ENCODE measurements around the gene DBNL. TPM values are rescaled to one million over a fixed set of nuclear protein-coding genes. Genes with fewer than 3 reads are reported as not detected.
A peak's percentile ranks its signal among the peaks of the same experiment; 100 is the strongest.

Gene DBNL
- polyA plus RNA-seq, 10 donors, result 33.9 to 60.6 (median 44.6) TPM

DNA sequence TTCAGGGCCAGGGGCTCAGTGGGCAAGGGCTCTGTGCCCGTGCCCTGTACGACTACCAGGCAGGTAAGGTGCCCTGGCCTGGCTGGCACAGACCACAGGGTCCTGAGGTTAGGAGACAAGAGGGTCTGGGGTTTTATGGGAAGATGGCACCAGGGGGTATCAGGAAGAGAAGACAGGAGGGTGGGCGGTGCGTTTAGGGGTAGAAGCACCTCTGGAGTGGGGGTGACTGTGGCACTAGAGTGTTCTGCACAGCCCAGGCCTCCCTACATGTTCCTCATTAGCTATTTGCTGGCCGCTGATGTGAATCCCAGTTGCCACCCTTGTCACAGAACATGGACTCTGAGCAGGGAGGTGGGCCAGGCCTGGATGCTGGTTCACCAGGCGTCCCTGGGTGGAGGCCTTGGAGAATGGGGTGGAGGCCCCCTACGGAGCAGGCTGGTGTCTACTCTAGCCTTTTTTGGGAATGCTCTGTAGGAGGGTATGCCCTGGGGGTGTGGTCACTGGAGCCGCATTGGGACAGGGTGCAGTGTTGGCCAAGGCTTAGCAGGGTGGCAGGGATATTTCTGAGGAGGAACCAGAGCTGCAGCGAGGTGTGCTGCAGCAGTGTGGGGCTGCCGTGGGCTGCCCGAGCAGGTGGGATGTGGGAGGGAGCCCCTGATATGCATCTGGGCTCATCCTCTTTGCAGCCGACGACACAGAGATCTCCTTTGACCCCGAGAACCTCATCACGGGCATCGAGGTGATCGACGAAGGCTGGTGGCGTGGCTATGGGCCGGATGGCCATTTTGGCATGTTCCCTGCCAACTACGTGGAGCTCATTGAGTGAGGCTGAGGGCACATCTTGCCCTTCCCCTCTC, 15.8 kb downstream of the DBNL start:
- DNase-seq, result no peak

GRCh38 chr7:44060948-44061644, 16.6 kb downstream of the DBNL start:
- DNase-seq, result no peak

- DNase-seq, result no peak
Observed at GRCh38 chr7:44061645-44062179, 17.2 kb downstream of the DBNL start.

- peak in 1 of 3 donors; percentile 18 for DNase-seq
Observed at GRCh38 chr7:44062180-44062902, 17.8 kb downstream of the DBNL start.

GRCh38 chr7:44062903-44063295, 18.4 kb downstream of the DBNL start:
- peak in 1 of 3 donors; percentile 23 for DNase-seq

- peak in 1 of 3 donors; percentile 23 for DNase-seq
Observed at GRCh38 chr7:44063547-44063893, 19.0 kb downstream of the DBNL start.

GRCh38 chr7:44063894-44064651, 19.6 kb downstream of the DBNL start:
- peak in 1 of 3 donors; percentile 17 for DNase-seq

GRCh38 chr7:44064791-44065430, 20.4 kb downstream of the DBNL start:
- peak in 1 of 3 donors; percentile 32 for DNase-seq

DNA sequence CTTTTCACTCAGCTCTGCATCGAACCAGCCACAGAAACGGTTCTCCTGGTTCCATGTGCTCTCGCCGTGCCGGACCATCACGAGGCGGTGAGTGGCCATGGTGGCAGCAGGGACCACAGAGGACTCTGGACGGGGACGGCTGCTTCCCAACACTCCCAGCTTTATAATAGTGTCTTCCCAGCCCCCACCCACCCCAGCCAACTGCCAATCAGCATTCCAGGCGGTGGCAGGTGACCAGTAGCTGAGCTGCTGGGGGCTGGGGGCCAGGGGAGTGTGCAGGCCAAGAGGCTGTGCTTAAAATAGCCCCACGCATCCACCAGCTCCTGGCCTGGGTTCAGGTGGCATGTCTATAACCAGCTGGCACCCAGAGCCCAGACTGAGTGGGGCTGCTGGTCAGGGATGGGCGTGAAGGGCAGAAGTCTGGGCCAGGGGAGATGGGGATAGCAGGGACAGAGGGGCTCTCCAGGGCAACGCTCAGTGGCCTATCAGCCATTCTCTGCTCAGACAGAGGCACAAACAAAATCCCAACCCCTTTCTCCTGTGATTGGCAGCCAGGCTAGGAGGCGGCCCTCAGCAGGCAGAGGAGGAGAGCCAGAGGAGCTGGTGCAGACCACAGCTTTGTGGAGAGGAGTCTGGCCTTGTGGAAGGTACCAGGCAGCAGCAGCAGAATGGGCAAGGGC, 21.1 kb downstream of the DBNL start, which contains the start of gene PGAM2:
Gene PGAM2 (minus strand): TSS at position 137 of the 680 bp plus-strand sequence. CDS start 38 bp downstream, at position 99.
- DNase-seq, result peak; percentile 66 to 74 (median 71)

DNA sequence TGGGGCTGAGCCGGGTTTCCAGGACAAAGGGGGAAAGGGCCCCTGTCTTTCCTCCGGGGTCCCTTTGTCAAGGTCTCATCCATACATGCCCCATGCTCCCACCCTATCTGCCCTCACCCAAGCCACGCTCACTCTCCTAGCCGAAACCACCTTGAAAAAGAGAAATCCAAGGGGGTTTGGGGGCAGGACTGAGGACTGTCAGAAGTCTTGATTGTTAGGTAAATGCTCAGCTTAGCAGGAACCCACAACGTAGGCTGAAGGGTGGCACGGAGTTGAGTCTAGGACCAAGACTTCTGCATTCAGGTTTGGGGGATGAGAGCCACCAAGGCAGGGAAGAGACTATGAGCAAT, 21.6 kb downstream of the DBNL start:
- DNase-seq, result no peak

DNA sequence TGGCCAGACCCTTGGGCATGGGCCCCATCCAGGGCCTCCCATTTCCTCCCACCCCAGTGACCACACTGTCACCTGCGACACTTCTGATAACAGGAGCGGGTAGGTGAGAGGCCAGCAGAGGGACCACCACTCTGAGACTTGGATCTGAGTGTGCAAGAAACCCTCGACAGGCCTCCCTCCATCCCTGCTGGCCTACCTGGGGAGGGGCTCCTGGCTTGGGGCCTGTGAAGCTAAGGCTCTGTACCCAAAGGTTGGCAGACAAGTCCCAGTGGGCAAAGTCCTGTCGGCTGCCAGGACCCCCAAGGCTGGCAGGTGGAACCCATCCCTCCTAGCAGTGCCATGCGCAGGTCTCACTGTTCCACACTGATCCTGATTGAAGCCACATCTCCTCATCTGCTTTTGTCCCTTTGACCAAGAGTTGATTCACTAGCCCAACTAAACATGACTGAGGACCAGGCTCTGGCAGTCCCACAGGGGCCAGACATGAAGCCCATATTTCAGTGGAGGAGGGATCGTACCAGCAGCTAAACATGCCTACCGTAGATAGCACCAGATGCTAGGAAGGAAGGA, 22.1 kb downstream of the DBNL start:
- no peak for DNase-seq

GRCh38 chr7:44067064-44067951, 22.8 kb downstream of the DBNL start:
- no peak for DNase-seq

DNA sequence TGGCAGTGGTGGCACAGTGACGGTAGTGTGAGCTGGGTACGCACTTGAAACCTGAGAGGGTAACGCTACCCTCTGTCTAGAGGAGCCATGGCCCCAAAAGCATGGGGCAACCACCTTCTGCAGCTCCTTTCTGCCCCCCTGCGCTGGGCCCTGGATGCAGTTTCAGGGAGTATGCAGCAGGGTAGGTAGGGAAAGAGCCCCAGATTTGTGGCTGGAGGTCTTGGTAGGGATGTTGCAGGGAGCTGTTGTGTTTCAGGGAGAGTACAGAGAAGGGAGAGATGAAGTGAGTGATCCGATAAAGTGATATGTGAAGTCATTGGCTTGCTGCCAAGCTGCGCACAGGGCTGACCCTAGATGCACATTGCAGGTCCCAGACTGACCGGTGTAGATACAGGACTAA, 23.6 kb downstream of the DBNL start:
- no peak for DNase-seq

DNA sequence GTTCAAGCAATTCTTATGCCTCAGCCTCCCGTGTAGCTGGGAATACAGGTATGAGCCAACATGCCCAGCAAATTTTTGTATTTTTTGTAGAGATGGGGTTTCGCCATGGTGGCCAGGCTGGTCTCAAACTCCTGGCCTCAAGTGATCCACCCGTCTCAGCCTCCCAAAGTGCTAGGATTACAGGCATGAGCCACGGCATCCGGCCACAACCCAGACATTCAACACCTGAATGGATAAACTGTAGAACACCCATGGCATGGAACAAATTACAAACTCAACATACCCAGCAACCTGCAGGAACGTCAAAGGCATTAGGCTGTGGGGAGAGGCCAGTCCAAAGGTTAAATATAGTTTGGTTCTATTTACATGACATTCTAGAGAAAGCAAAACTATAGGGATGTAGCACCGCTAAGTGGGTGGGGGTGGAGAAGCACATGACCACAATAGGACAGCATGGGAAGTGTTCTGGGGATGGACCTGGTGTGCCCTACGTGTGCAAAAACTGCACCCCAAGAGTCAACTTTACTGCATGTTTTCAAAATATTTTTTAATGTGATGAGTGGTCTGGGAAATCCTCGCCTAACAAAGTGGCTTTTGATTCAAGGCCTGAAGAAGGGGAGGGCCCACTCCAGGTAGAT, 27.3 kb downstream of the DBNL start:
- DNase-seq, result no peak

DNA sequence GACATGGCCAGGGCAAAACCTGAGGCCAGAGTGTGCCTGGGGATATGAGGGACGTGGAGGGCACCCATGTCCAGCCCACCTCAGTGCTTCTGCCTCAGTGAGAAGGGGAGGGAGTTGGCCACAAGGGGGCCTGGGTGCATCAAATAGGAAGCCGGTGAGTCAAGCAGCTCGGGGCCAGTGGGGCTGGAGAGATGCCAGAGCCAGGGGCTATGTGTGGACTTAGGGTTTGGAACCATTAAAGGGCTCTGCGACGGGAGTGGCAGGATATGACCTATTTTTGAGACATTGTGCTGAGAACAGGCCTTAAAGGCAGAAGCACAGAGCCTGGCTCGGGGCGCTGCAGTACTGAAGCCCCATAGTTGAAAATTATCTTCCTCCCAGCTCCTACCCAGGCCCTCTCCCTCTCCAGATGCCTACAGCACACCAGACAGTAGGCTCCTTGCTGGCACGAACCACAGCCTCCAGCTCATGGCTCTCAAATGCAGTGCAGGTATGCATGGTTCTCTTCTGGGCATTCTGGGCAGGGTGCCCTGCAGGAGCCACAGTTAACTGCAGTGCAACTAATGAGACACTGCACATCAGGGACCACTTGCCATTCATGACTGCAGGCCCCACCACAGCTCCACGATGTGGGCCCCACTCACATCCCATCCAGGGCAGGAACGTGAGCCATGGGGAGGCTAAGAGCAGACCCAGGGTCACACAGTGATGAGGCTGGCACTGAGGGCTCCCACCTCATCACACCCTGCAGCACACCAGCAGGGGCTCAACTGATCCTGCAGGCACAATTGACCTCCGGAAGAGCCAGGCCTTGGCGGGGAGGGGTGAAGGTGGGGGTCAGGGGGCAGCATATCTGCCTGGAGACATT, 28.1 kb downstream of the DBNL start:
- DNase-seq, result peak; percentile 63 to 79 (median 64)

- DNase-seq, result peak in 1 of 3 donors; percentile 48
Observed at GRCh38 chr7:44073664-44074348, 29.3 kb downstream of the DBNL start.

DNA sequence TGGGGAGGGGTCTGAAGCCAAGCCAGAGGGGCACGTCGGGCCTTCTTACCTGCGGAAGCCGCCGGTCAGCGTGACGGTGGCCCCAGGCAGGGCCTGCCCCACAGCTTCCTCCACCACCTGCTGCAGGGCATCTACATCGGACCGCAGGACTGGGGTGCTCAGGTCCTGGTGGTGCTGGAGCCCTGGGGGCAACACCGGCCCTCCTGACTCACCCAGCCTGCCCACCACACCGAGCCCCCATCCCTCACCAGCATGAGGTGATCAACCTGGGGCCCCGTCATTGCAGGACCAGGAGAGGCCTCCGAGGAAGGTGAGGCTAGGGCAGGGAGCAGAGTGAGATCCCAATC, 29.8 kb downstream of the DBNL start:
- DNase-seq, result no peak

All from muscle of back (tissue), 11 donors.